A549 (cell line): Measurements from ENCODE around the gene CFAP298. TPM values are rescaled to one million over a fixed set of nuclear protein-coding genes. Genes with fewer than 3 reads are reported as not detected.

Source experiments
- ATAC-seq, 2 experiments: fragments of 200-7000 bp in 1 of 2; fragments of >200 bp in 1 of 2; cut with Nextera tagmentation in 1 of 2; cut with Tn5 transposase in 1 of 2; 3 replicates each; pipeline versions ENCODE4 v1.8.0 to v1.9.1; 2018 to 2020; ENCODE audit warnings: mild to moderate bottlenecking in 1 of 2, moderate library complexity in 1 of 2
- CTCF ChIA-PET: fragments of 300-600 bp; sonication (Branson Sonifier 250); formaldehyde crosslinking; extraction: SDS; loops from one replicate; lab custom pipeline; 2021; ENCODE audit warnings: antibody characterized with exemption, inconsistent platforms; lab: Yijun Ruan, JAX
- POLR2A ChIA-PET: fragments of 350-600 bp; formaldehyde crosslinking; extraction: SDS; loops from one replicate; lab custom pipeline; 2021; ENCODE audit warnings: antibody characterized with exemption, inconsistent platforms; lab: Yijun Ruan, JAX
- DNase-seq, 2 experiments: peaks; one replicate each; pipeline versions ENCODE4 v3.0.0 to v3.0.0-alpha.2; 2011 to 2016; ENCODE audit warnings: low read depth in 1 of 2, low spot score in 1 of 2
- FAIRE-seq: peaks from 2 replicates; lab custom pipeline; 2011; peaks lifted over from hg19 to GRCh38; lab: Jason Lieb, UNC
- H3K27ac ChIP-seq, 2 experiments: fragments of >200 bp; sonication (Bioruptor Twin); formaldehyde crosslinking; 3 replicates each; pipeline ENCODE4 v1.5.1; 2016 to 2017
- H3K4me1 ChIP-seq: fragments of >200 bp; sonication (Bioruptor Twin); formaldehyde crosslinking; 3 replicates; pipeline ENCODE4 v1.6.1; 2016
- H3K4me2 ChIP-seq: fragments of >200 bp; sonication (Bioruptor Twin); formaldehyde crosslinking; 3 replicates; pipeline ENCODE4 v1.6.1; 2016
- H3K4me3 ChIP-seq: fragments of >200 bp; sonication (Bioruptor Twin); formaldehyde crosslinking; 3 replicates; pipeline ENCODE4 v1.5.1; 2016
- H3K9me3 ChIP-seq: fragments of >200 bp; sonication (Bioruptor Twin); formaldehyde crosslinking; 3 replicates; pipeline ENCODE4 v1.6.1; 2016
- ATOH8 ChIP-seq: fragments of 250-450 bp; sonication (Bioruptor Pico); IDR thresholded peaks from 2 replicates; pipeline ENCODE4 v1.5.0; 2020; ENCODE audit warnings: low read depth, mild to moderate bottlenecking, moderate library complexity
- CBX2 ChIP-seq: fragments of 200-600 bp; sonication (generic); IDR thresholded peaks from 2 replicates; pipeline ENCODE4 v1.6.1; 2016; ENCODE audit warnings: low read depth, mild to moderate bottlenecking, borderline replicate concordance
- EP300 ChIP-seq, 2 experiments: fragments of >200 bp; sonication (Bioruptor Twin); formaldehyde crosslinking; IDR thresholded peaks; 2 replicates in 1 of 2; 3 replicates in 1 of 2; pipeline ENCODE4 v1.6.1; 2016 to 2017
- FOSB ChIP-seq: fragments of 250-450 bp; sonication (Bioruptor Pico); IDR thresholded peaks from 2 replicates; pipeline ENCODE4 v1.5.0; 2020; ENCODE audit warnings: mild to moderate bottlenecking, moderate library complexity
- HEYL ChIP-seq: fragments of 250-450 bp; sonication (Bioruptor Pico); IDR thresholded peaks from 2 replicates; pipeline ENCODE4 v1.8.0; 2021; ENCODE audit warnings: mild to moderate bottlenecking, moderate library complexity
- HMGXB4 ChIP-seq: fragments of 250-450 bp; sonication (Bioruptor Pico); IDR thresholded peaks from 2 replicates; pipeline ENCODE4 v1.5.0; 2021; ENCODE audit warnings: mild to moderate bottlenecking, moderate library complexity, borderline replicate concordance
- KDM5A ChIP-seq: fragments of 200-600 bp; sonication (generic); IDR thresholded peaks from 2 replicates; pipeline ENCODE4 v1.6.1; 2016; ENCODE audit warnings: antibody characterized with exemption, mild to moderate bottlenecking
- MYC ChIP-seq: IDR thresholded peaks from 2 replicates; pipeline ENCODE4 v1.6.1; 2012; ENCODE audit warnings: mild to moderate bottlenecking, inconsistent platforms, low read length, improper control_type of control experiment, borderline replicate concordance
- POLR2A ChIP-seq: IDR thresholded peaks from 2 replicates; pipeline ENCODE4 v1.6.1; 2012; ENCODE audit warnings: mild to moderate bottlenecking, low read length
- RARB ChIP-seq: fragments of 250-450 bp; sonication (Bioruptor Pico); IDR thresholded peaks from 2 replicates; pipeline ENCODE4 v1.8.0; 2021; ENCODE audit warnings: mild to moderate bottlenecking, moderate library complexity
- SREBF2 ChIP-seq: fragments of 450-650 bp; IDR thresholded peaks from 2 replicates; pipeline ENCODE4 v1.6.1; 2014; ENCODE audit warnings: mild to moderate bottlenecking, moderate library complexity
- USF2 ChIP-seq: fragments of 450-650 bp; IDR thresholded peaks from 2 replicates; pipeline ENCODE4 v1.6.1; 2014; ENCODE audit warnings: antibody characterized with exemption
- ZC3H11A ChIP-seq: fragments of 450-650 bp; IDR thresholded peaks from 2 replicates; pipeline ENCODE4 v1.6.1; 2014; ENCODE audit warnings: antibody characterized with exemption, mild to moderate bottlenecking
- WGBS: methylation state at CpG from one replicate; pipeline ENCODE4 v1.1.6; 2017; ENCODE audit errors: missing lambda C conversion rate; 5-methylcytosine and 5-hydroxymethylcytosine counted together
- polyA plus RNA-seq, 4 experiments: library from polyadenylated mRNA; depleted of rRNA in 3 of 4; stranded (reverse); fragments of >200 nt; fragmentation: RNase III in 1 of 4; extraction: RNeasy Plus Mini Kit Qiagen cat#74134 plus additional on column Dnase treatment in 1 of 4; gene quantifications; 2 replicates in 3 of 4; 3 replicates in 1 of 4; pipeline ENCODE4 v1.2.3, GENCODE V29; 2011 to 2017
- TF ChIP-seq, protein P1 (sequence below): fragments of >200 bp; sonication (Bioruptor Twin); formaldehyde crosslinking; IDR thresholded peaks from 3 replicates; pipeline ENCODE4 v1.5.1; 2016
- TF ChIP-seq, protein P2 (sequence below): IDR thresholded peaks from 2 replicates; pipeline ENCODE4 v1.6.1; 2012; ENCODE audit warnings: low read depth, borderline replicate concordance
- TF ChIP-seq, protein P3 (sequence below): fragments of 150-350 bp; IDR thresholded peaks from 2 replicates; pipeline ENCODE4 v1.6.1; 2014; ENCODE audit warnings: low read depth, mild to moderate bottlenecking, low read length

CFAP298 gene
- polyA plus RNA-seq, 2 of the 4 experiments (the other 2 are of a cell fraction) = 35.6 to 42.3 TPM

GRCh38 chr21:32570456-32570855 lies 41.7 kb downstream of the CFAP298 start:
- TF ChIP-seq FOSB (CRISPR knock-in tag) (no peak), KDM5A (no peak), RARB (CRISPR knock-in tag) (no peak), HMGXB4 (CRISPR knock-in tag) (no peak), CBX2 (no peak), ZC3H11A (no peak), ATOH8 (CRISPR knock-in tag) (no peak), POLR2A (no peak), USF2 (no peak), MYC (no peak), EP300 (IDR thresholded peaks at IDR 0.05) (no peak), HEYL (CRISPR knock-in tag) (no peak), SREBF2 (no peak)
- TF ChIP-seq, protein P1, sequence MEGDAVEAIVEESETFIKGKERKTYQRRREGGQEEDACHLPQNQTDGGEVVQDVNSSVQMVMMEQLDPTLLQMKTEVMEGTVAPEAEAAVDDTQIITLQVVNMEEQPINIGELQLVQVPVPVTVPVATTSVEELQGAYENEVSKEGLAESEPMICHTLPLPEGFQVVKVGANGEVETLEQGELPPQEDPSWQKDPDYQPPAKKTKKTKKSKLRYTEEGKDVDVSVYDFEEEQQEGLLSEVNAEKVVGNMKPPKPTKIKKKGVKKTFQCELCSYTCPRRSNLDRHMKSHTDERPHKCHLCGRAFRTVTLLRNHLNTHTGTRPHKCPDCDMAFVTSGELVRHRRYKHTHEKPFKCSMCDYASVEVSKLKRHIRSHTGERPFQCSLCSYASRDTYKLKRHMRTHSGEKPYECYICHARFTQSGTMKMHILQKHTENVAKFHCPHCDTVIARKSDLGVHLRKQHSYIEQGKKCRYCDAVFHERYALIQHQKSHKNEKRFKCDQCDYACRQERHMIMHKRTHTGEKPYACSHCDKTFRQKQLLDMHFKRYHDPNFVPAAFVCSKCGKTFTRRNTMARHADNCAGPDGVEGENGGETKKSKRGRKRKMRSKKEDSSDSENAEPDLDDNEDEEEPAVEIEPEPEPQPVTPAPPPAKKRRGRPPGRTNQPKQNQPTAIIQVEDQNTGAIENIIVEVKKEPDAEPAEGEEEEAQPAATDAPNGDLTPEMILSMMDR = no peak
- TF ChIP-seq, protein P2, sequence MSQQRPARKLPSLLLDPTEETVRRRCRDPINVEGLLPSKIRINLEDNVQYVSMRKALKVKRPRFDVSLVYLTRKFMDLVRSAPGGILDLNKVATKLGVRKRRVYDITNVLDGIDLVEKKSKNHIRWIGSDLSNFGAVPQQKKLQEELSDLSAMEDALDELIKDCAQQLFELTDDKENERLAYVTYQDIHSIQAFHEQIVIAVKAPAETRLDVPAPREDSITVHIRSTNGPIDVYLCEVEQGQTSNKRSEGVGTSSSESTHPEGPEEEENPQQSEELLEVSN = no peak
- TF ChIP-seq, protein P3, sequence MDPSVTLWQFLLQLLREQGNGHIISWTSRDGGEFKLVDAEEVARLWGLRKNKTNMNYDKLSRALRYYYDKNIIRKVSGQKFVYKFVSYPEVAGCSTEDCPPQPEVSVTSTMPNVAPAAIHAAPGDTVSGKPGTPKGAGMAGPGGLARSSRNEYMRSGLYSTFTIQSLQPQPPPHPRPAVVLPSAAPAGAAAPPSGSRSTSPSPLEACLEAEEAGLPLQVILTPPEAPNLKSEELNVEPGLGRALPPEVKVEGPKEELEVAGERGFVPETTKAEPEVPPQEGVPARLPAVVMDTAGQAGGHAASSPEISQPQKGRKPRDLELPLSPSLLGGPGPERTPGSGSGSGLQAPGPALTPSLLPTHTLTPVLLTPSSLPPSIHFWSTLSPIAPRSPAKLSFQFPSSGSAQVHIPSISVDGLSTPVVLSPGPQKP = no peak
- H3K4me3 ChIP-seq = no peak overlapping the region
- ATAC-seq = no peak
- 93% methylated on average over 3 of the region's 3 CpGs for WGBS
- no peak overlapping the region for H3K27ac ChIP-seq
- ChIA-PET POLR2A (no interaction called here), CTCF (interaction anchor here (0.6 to 5.1 kb wide), 17 partner anchors 9 to 212 kb away, joined by 3 to 18 read pairs (median 5); no protein-coding TSS in a partner anchor)
- DNase-seq = no peak
- no peak for FAIRE-seq
- H3K9me3 ChIP-seq = peaks cover 5% of the 10 kb centered on the region; the same call in 2 of the 3 replicates
- 0 out of 3 replicates have a peak, but pooled peaks cover 8% of the 10 kb centered on the region for H3K4me1 ChIP-seq
- no peak overlapping the region; the same call in 2 of the 3 replicates for H3K4me2 ChIP-seq
